SK-N-SH treated with all-trans-retinoic acid at 6 μM for 48 hours (cell line): Measurements from ENCODE around the gene PFKFB4.

Source experiments
- ATAC-seq: fragments of 200-7000 bp; cut with Tn5 transposase; 3 replicates; pipeline ENCODE4 v1.9.1; 2020; ENCODE audit warnings: mild to moderate bottlenecking, moderate library complexity
- ARNTL ChIP-seq: fragments of 450-650 bp; formaldehyde crosslinking; IDR thresholded peaks from 2 replicates; pipeline ENCODE4 v1.5.0; 2020; ENCODE audit warnings: low read depth, mild to moderate bottlenecking, moderate library complexity, borderline replicate concordance
- CREB5 ChIP-seq: fragments of 250-450 bp; sonication (Bioruptor Pico); IDR thresholded peaks from 2 replicates; pipeline ENCODE4 v1.5.1; 2020; ENCODE audit warnings: low read depth, mild to moderate bottlenecking, moderate library complexity
- CSDC2 ChIP-seq: fragments of 250-450 bp; sonication (Bioruptor Pico); IDR thresholded peaks from 2 replicates; pipeline ENCODE4 v1.5.0; 2020; ENCODE audit warnings: mild to moderate bottlenecking, moderate library complexity
- CSRNP3 ChIP-seq: fragments of 250-450 bp; sonication (Bioruptor Pico); IDR thresholded peaks from 2 replicates; pipeline ENCODE4 v1.5.1; 2021; ENCODE audit warnings: mild to moderate bottlenecking, moderate library complexity
- ESRRG ChIP-seq: fragments of 250-450 bp; sonication (Bioruptor Pico); IDR thresholded peaks from 2 replicates; pipeline ENCODE4 v1.6.1; 2021; ENCODE audit warnings: mild to moderate bottlenecking
- ISL1 ChIP-seq: fragments of 250-450 bp; sonication (Bioruptor Pico); IDR thresholded peaks from 2 replicates; pipeline ENCODE4 v2.1.2; 2022; ENCODE audit warnings: mild to moderate bottlenecking, moderate library complexity
- OSR1 ChIP-seq: fragments of 250-450 bp; sonication (Bioruptor Pico); IDR thresholded peaks from 2 replicates; pipeline ENCODE4 v1.8.0; 2022; ENCODE audit warnings: moderate library complexity, mild to moderate bottlenecking, inconsistent platforms
- PATZ1 ChIP-seq: fragments of 250-450 bp; sonication (Bioruptor Pico); IDR thresholded peaks from 2 replicates; pipeline ENCODE4 v1.8.0; 2020; ENCODE audit warnings: mild to moderate bottlenecking, moderate library complexity, borderline replicate concordance
- POU6F1 ChIP-seq: fragments of 250-450 bp; sonication (Bioruptor Pico); IDR thresholded peaks from 2 replicates; pipeline ENCODE4 v1.8.0; 2021; ENCODE audit warnings: low read depth, mild to moderate bottlenecking, moderate library complexity, borderline replicate concordance
- PPARA ChIP-seq: fragments of 250-450 bp; sonication (Bioruptor Pico); IDR thresholded peaks from 2 replicates; pipeline ENCODE4 v1.5.0; 2020; ENCODE audit warnings: mild to moderate bottlenecking, borderline replicate concordance
- RARB ChIP-seq: fragments of 250-450 bp; sonication (Bioruptor Pico); IDR thresholded peaks from 2 replicates; pipeline ENCODE4 v1.8.0; 2021; ENCODE audit warnings: mild to moderate bottlenecking, moderate library complexity
- SNAI2 ChIP-seq: fragments of 250-450 bp; sonication (Bioruptor Pico); IDR thresholded peaks from 2 replicates; pipeline ENCODE4 v1.5.0; 2020; ENCODE audit warnings: mild to moderate bottlenecking, moderate library complexity
- TCF4 ChIP-seq: fragments of 250-450 bp; sonication (Bioruptor Pico); IDR thresholded peaks from 2 replicates; pipeline ENCODE4 v1.8.0; 2021; ENCODE audit warnings: mild to moderate bottlenecking, moderate library complexity, borderline replicate concordance
- TOX ChIP-seq: fragments of 250-450 bp; sonication (Bioruptor Pico); IDR thresholded peaks from 2 replicates; pipeline ENCODE4 v1.8.0; 2021; ENCODE audit warnings: mild to moderate bottlenecking, moderate library complexity, borderline replicate concordance
- TSHZ2 ChIP-seq: fragments of 250-450 bp; sonication (Bioruptor Pico); IDR thresholded peaks from 2 replicates; pipeline ENCODE4 v1.5.0; 2020; ENCODE audit warnings: mild to moderate bottlenecking, moderate library complexity
- ZC3H10 ChIP-seq: fragments of 250-450 bp; sonication (Bioruptor Pico); IDR thresholded peaks from 2 replicates; pipeline ENCODE4 v1.5.1; 2021; ENCODE audit warnings: mild to moderate bottlenecking, moderate library complexity
- ZFP3 ChIP-seq: fragments of 250-450 bp; sonication (Bioruptor Pico); IDR thresholded peaks from 2 replicates; pipeline ENCODE4 v1.5.0; 2020; ENCODE audit warnings: mild to moderate bottlenecking, moderate library complexity
- ZFP30 ChIP-seq: fragments of 450-650 bp; formaldehyde crosslinking; IDR thresholded peaks from 2 replicates; pipeline ENCODE4 v1.5.0; 2022; ENCODE audit warnings: mild to moderate bottlenecking, moderate library complexity
- ZNF565 ChIP-seq: fragments of 450-650 bp; formaldehyde crosslinking; conservative IDR thresholded peaks from 2 replicates; pipeline ENCODE4 v1.5.0; 2020; ENCODE audit warnings: low read depth, mild to moderate bottlenecking, moderate library complexity
- ZNF70 ChIP-seq: fragments of 450-650 bp; formaldehyde crosslinking; IDR thresholded peaks from 2 replicates; pipeline ENCODE4 v1.5.0; 2020; ENCODE audit warnings: mild to moderate bottlenecking, moderate library complexity
- ZNF8 ChIP-seq: fragments of 450-650 bp; formaldehyde crosslinking; IDR thresholded peaks from 2 replicates; pipeline ENCODE4 v1.5.0; 2020; ENCODE audit warnings: mild to moderate bottlenecking, moderate library complexity

PFKFB4 gene

GRCh38 chr3:48563382-48563918 lies 6.8 kb upstream of the PFKFB4 start, which contains the start of gene UCN2:
TSS of gene UCN2 (minus strand) at chr3:48563781. CDS start at chr3:48563124, 657 bp downstream.
- peak; percentile 12; the same call in 2 of the 3 replicates for ATAC-seq
- no peak for TF ChIP-seq ZNF565 (CRISPR knock-in tag)
- no peak for TF ChIP-seq PATZ1
- TF ChIP-seq, all 23 proteins: peak for 0

GRCh38 chr3:48562367-48563095 lies 5.9 kb upstream of the PFKFB4 start:
- no peak for TF ChIP-seq OSR1
- TF ChIP-seq CSDC2, result no peak
- ATAC-seq, result no peak

GRCh38 chr3:48561045-48561736 lies 4.6 kb upstream of the PFKFB4 start:
- TF ChIP-seq ZFP3 (CRISPR knock-in tag), result no peak
- TF ChIP-seq PPARA (CRISPR knock-in tag), result no peak
- TF ChIP-seq CSDC2, result no peak
- no peak for TF ChIP-seq TCF4
- peak; percentile 15 for ATAC-seq

- no peak for ATAC-seq
- TF ChIP-seq ZFP30 (CRISPR knock-in tag), result no peak
- no peak for TF ChIP-seq POU6F1 (CRISPR knock-in tag)
- TF ChIP-seq SNAI2 (CRISPR knock-in tag), result no peak
- no peak for TF ChIP-seq ZNF565 (CRISPR knock-in tag)
- TF ChIP-seq ESRRG (CRISPR knock-in tag), result no peak
- no peak for TF ChIP-seq TCF4
- TF ChIP-seq ZC3H10 (CRISPR knock-in tag), result no peak
- no peak for TF ChIP-seq RARB (CRISPR knock-in tag)
- no peak for TF ChIP-seq ZNF8 (CRISPR knock-in tag)
- no peak for TF ChIP-seq TSHZ2 (CRISPR knock-in tag)
- TF ChIP-seq PATZ1, result no peak
- no peak for TF ChIP-seq ARNTL (CRISPR knock-in tag)
- no peak for TF ChIP-seq CSRNP3 (CRISPR knock-in tag)
- no peak for TF ChIP-seq CREB5 (CRISPR knock-in tag)
- no peak for TF ChIP-seq TOX (CRISPR knock-in tag)
- TF ChIP-seq ISL1 (CRISPR knock-in tag), result no peak
- TF ChIP-seq OSR1, result no peak
- TF ChIP-seq PPARA (CRISPR knock-in tag), result no peak
- TF ChIP-seq ZNF70, result no peak
- no peak for TF ChIP-seq ZFP3 (CRISPR knock-in tag)
Measured at GRCh38 chr3:48560648-48561018, 4.0 kb upstream of the PFKFB4 start.
